Stimulated activated CD4-positive, alpha-beta T cell treated with anti-CD3 and anti-CD28 coated beads, TNF-alpha, amount 100 ng/mL, for 4 hours (primary cell): Measurements from ENCODE around the gene EIF4G3.
A peak's percentile ranks its signal among the peaks of the same experiment; 100 is the strongest.
"Not testable (repeated sequence)": the region's sequence is repeated elsewhere in the genome, so short reads cannot be mapped to it uniquely, and the experiment has no call there.

ENCODE experiments used
- DNase-seq, 3 experiments: peaks; one replicate each; pipeline ENCODE4 v3.0.0-alpha.2; 2020; ENCODE audit warnings: low read depth in 3 of 3

The EIF4G3 gene

DNA sequence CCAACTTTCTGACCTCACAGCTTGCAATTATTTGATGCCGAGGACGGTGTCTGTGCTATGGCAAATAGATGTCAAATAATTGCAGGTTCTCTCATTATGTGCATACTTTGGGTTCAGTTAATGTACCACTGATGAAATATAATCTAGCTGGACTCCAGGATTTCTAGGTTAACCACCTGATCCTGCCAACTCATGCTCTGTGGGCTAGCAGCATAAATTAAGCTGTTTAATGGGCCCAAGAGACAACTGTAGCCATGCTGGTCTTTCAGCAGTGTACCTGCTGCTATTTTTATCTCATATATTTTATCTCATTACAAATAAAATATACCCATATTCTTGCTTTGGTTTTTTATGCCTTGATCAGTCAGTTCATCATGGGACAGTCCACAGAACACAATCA is 346.3 kb downstream of the EIF4G3 start:
- no peak for DNase-seq

DNA sequence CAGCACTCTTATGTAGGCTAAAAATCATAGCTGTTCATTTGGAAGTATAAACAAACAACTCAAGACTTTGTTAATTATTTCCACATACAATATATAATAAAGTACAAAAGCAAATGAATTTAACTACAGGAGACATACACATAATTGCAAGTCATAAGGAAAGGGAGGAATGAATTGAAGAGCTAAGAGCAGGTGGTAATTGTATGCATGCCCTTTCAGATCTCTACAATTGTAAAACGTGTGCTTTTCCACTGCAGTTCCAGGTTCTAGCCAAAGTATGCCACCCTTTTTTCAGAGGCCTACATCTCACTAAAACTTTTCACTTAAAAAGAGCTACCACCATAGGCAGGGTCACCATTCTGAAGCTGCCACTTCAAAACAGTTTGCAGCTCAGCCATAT is 346.8 kb downstream of the EIF4G3 start:
- no peak for DNase-seq

DNA sequence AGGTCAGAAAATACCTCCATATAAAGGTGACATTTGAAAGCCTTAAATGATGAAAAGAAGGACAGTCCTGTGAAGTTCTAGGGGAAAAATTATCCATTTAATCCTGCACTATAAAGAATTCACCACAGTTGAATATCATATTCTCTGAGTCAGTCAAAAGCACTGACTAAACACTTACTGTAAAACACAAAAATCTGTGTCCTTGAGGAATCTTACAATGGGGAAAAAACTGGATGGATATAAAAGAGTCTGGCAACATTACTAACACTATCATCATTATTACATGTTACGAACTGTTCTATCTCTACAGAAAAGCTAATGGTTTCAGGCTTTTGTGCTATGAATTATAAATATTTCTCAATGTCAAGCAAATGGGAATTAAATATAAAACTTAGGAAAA is 347.2 kb downstream of the EIF4G3 start:
- no peak for DNase-seq

DNA sequence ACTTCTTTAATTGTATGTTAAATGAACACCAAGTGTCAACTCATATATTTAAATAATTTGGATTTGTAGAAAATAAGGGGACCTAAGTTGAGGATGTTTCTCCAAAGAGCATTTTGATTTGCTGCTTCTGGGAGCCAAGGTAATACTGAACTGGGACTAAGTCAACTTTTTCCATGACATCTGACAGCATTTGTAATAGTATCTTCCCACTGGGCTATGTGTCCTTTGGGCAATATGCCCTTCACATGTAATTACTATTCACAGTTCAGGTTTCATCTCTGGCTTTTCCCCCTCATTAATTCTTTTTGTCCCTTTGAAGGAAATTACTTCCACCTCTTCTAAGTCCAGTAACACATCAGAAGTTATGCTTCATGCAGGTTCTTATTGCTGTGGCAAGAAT is 352.9 kb downstream of the EIF4G3 start:
- DNase-seq, result no peak

DNA sequence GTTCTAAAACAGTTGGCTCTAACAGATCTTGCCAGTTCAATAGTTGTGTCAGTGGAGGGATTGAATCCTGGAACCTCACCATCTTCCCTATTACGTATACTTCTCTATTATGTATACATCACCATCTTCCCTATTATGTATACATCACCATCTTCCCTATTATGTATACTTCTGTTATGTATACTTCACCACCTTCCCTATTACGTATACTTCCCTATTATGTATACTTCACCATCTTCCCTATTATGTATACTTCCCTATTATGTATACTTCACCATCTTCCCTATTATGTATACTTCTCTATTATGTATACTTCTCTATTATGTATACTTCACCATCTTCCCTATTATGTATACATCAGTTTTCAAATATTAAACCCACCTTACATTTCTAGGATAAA is 355.2 kb downstream of the EIF4G3 start:
- DNase-seq, result no peak

DNA sequence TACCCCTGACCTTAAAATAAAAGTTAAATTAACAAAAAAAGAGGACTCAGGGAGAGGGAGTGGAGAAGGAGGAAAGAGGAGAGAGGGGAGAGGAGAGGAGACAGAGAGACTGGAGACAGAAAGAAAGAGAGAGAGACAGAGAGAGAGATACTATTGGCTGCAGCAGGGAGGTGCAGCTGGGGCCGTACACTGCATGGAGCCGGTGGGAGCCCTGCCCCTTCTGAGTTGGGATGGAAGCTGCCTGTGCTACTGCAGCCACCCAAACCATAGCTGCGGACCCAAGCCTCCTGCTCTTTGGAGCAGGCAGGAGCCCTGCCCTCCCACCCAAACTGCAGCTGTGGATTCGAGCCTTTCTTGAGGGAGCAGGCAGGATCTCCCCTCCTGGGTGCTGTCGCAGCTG is 356.9 kb downstream of the EIF4G3 start:
- DNase-seq, result no peak

DNA sequence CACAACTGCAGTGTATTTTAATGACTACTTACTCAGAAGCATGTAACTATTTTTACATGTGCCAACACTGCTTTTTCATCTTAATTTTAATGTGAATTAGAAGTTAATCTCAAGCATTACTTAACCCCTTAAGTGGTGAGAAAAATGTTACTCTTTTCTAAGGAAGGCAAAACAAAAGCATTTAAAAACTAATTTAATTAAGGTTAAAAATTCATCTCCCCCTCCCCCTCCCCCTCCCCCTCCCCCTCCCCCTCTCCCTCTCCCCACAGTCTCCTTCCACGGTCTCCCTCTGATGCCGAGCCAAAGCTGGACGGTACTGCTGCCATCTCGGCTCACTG is 362.2 kb downstream of the EIF4G3 start:
- no peak for DNase-seq

DNA sequence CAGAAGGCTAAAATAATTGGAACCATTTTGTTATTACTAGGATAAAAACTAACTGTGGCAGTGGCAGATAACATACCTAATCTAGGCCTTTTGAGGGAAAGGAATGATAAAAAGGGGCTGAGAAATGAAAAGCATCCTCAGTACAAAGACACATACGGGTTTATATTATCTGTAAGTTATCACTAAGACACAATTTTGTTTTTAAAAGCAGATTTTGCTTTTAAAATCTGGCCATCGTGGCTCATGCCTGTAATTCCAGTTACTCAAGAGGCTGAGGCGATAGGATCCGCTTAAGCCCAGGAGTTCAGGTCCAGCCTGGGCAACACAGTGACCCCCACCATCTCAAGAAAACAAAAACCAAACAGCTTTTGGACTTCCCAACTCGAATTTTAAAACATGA is 364.8 kb downstream of the EIF4G3 start:
- DNase-seq, result no peak

DNA sequence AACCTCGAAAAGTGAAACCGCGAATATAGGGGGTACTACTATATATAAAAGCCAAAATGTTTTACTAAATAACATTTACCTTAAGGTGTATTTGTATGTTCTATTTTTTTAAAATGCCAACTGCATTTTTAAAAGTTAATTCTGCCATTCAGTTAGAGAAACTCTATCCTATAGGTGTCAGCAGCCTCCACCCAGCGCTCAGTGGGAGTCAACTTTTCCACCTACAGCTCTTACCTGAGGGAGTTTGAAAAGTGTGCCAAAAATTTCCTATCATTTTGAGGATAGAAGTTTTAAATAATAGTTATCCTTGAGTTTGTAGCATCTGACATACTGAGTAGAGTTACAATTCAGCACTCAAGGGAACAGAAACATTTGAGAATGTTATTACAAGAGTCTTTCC is 383.5 kb downstream of the EIF4G3 start:
- DNase-seq, result no peak

DNA sequence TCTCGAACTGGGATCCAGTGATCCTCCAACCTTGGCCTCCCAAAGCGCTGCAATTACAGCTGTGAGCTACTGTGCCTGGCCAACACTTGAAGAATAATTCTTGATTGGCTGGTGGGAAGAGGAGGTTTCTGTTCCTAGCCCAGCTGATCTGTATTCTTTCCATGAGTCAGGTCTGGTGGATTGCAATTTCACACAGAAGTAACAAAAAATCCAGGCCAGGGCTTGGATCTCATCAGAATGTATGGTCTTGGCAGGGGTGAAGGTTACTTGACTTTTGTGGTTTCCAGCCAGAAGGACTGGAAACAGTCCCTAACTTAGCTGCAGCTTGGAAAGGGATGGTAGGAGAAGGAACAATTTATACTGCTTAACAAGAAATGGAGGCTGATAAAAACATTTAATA is 384.5 kb downstream of the EIF4G3 start:
- DNase-seq, result no peak

DNA sequence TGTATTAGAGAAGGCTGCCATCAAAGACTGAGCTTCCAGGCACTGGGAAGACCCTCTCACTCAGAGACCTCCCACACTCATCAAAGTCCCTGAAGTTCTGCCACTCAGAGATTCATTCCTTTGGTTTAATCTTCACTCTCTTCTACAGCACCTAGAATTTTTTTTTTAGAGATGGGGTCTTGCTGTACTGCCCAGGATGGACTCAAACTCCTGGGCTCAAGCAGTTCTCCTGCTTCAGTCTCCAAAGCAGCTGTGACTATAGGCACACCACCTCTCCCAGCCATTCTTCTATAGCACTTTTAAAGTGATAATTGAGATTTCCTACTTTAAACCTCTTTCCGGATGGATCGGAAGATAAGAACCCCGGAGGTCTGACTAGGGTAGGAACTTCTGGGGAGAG is 385.9 kb downstream of the EIF4G3 start:
- DNase-seq, result no peak

DNA sequence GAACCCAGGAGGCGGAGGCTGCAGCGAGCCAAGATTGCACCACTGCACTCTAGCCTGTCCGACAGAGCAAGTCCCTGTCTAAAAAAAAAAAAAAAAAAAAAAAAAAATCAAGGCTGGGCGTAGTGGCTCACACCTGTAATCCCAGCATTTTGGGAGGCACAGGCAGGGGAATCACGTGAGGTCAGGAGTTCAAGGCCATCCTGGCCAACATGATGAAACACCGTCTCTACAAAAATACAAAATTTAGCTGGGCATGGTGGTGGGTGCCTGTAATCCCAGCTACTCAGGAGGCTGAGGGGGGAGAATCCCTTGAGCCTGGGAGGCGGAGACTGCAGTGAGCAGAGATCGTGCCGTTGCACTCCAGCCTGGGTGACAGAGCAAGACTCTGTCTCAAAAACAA is 387.1 kb downstream of the EIF4G3 start:
- DNase-seq, result not testable (repeated sequence)

DNA sequence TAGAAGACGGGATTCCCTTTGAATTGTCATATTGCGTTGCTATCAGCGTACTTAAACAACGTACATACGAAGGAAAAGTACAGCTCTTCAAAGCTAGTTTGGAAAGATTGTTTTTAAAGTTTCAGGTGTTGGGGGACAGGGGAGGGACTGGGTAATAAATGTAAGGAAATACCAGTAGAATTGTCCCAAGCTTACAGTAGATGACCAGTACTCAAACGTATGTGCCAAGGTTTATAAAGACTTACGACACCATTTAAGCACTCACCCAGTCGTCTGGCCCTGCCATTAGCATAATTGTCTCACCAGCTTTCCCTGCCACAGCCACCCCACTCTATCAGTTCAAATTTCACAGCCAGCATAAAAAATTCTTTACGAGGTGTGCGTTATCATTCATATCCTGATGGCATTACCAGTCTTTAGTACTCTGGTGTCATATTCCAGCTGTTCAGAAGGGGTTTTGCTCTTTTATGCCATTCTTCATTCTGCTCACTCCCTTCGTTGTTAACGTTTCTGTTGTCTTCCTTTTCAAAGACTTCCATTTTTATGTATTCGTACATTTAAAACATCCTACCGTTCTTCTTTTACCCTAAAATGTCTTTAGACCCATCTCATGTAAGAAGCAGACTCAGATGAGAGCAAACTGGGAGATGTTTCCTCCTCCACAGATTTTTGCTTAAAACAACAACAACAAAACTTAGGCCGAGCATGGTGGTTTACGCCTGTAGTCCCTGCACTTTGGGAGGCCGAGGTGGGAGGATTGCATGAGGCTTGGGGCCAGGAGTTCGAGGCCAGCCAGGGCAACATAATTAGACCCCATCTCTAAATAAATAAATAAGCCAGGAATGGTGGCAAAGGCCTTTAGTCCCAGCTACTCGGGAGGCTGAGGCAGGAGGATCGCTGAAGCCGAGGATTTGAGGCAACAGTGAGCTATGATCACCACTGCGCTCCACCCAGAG is 388.6 kb downstream of the EIF4G3 start:
- DNase-seq, result no peak

DNA sequence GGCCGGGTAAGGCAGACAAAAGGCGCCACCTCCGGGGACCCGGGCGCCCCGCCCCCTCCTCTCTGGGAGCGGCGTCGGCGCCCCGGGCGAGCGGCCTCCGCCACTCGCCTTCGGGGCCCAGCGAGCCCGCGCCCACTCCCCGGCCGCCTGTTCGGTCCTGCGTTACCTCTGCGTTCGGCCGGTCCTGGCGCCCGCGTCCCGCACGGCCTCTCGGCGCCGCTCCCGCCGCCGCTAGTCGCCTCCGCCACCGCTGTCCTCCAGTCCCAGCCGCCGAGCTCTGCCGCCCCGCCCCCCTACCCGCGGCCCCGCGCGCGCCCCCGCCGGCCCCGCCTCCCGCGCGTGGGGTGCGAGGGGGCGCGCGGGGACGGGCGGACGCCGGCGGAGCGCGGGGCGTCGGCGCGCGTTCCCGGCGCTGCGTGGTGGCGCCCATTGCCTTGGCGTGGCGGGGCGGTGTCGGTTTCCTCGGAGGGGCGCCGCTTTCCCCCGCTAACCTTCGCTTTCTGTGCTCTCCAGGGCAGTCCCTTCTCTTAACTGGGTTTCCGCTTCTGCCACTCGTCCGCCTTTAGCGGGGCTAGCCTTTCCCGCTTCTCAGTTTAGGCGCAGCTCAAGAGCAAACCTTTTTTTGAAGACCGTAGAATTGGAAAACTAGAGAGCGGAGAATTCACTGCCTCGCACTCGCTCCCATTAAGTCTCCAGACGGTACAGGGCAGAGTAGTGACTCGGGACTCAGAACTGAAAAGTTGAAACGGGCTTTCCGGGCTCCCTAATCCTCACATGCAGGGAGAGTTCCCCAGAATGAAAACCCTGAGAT is 389.5 kb downstream of the EIF4G3 start, which contains the start of gene HP1BP3:
Gene HP1BP3, minus strand, starts transcription at position 279 of the 811 bp plus-strand sequence. CDS start 6,867 bp downstream, outside the sequence.
- peak; percentile 77 to 78 (median 78) for DNase-seq

DNA sequence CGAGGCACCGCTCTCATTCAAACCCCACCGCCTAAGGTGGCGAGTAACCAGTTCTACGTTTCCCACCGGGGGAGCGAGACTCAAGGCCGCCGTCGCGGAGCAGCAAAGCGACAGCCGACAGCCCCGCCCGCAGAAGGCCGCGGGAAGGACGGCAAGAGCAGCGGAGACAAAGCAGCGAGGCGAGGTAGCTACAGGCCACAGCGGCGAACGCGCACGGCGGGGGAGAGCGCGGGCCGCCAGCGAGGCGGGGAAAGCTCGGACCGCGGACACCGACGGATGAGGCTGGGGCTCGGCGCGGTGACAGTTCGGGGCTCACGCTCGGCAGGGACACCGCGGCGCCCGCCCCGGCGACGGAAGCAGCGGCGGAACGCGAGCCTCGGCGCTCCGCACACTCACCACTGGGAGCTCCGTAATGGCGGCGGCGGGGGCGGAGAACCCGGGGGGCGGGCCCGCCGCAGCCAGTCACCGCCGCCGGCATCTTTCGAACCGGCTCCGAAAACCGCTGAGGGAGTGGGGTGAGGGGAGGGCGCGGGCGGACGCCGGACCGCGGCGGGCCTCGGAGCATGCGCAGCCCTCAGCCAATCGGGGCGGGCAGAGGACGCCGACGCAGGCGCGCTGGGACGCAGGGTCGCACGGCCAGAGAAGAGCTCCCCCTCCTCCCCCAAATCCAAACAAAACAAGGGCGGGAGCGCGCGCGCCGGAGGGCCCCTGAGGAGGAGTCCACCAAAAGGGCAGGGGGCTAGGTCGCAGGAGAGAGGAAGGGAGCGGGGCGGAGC is 390.3 kb downstream of the EIF4G3 start:
- peak; percentile 94 for DNase-seq

DNA sequence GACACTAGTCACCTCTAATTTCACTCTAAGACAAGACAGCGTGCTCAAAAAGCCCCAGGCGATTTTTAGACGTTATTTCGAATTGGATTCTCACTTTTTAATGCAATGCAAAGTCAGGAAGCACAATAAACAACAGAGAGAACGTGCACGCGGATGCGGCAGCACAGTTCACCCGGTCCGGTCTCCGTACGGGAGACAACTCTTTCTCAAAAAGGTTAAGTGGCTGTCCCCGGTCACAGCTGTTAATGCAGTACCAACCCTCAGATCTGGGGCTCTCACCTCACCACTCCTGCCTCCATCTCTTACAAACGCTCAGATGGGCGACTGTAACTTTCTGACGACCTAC is 390.8 kb downstream of the EIF4G3 start:
- DNase-seq, result peak in 1 of 3 experiments; percentile 2

DNA sequence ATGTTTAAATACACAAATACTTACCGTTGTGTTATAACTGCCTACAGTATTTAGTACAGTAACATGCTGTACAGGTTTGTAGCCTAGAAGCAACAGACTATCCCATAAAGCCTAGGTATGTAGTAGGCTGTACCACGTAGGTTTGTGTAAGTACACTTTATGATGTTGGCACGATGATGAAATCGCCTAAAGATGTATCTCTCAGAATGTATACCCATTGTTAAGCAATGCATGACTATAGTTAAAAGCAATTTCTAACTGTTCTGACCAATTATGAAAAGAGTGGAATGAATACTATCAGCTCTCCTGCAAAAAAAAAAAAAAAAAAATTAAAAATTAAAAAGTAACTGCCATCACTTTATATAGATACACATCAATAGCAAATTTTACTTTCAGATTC is 401.0 kb downstream of the EIF4G3 start:
- no peak for DNase-seq

DNA sequence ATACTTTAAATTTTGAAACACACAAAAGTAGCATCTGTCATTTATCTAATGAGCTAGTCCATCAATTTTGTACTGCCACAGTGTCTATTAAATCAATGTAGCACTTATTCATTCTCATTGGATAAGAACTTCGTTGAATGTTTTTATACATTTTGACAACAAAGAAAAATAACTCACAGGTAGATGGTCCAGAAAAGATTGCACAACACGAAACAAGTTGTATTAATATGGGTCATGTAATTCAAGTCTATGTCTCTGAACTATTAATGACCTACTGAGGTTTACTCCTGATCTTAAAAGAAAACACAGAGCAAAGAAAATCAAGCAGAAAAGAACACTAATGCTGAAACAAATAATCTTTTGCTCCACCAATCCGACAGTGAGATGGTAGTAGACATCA is 404.9 kb downstream of the EIF4G3 start:
- DNase-seq, result no peak

DNA sequence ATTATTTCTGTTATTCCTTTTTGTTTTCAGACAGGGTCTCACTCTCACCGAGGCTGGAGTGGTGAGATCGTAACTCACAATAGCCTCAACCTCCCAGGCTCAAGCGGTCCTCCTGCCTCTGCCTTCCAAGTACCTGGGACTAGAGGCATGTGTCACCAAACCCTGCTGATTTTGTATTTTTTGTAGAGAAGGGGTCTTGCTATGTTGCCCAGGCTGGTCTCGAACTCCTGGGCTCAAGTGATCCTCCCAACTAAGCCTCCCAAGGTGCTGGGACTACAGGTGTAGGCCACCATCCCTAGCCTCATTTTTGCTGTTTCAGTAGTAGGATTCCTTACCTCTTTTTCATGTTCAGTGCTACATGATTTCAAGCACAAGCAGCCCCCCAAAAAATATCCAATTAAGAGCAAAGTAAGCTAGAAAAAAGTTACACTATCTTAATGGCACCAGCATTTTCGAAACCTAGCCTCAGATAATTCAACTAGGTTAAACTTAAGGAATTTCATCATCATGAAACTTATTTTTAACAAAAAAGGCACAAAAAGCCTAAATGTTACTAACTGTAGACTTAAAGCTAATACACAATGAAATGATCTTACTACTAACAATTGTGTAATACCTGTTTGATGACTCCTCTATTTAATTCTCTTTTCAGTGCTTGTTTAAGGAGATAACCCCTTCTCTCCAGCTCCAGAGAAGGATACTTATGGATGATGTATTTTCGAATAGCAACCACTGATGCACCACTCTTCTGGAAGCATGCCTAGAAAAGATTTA is 406.2 kb downstream of the EIF4G3 start:
- DNase-seq, result no peak

DNA sequence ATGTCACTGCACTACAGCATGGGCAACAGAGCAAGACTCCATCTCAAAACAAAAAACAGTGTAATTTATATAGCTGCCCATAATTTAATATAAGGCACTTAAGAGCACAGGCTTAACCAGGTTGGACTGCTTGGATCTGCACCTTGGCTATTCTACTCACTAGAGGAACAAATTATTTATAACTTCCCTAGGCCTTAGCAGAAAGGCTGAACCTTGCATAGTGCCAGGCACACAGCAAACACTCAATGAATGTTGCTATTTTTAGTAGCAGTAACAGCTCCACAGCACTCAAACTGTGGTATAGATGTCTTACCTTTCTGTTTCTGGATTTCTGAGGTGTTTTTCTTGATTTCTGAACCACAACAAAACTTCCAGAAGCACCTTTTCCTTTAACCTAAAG is 409.4 kb downstream of the EIF4G3 start:
- no peak for DNase-seq

DNA sequence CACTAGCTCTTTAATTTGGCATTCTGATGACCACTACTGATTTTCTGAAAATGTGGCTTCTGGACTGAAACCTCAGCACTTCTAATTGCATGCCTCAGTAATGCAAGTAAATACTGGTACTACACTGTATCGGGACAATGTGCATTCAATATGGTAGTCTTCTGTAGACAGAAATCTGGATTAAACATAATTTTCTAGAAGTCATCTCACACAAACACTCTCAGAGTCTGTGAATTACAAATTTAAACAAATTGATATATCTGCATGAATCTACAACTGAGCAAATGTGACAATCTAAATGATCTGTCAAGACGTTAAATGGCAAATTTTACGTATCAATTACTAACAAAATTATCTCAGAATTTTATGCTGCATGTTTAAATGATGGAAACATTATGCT is 413.3 kb downstream of the EIF4G3 start:
- no peak for DNase-seq
